IPS-15b (cell line): Measurements from ENCODE around the gene KDELR1.

ENCODE experiments used
- H3K27me3 ChIP-seq: one replicate; pipeline ENCODE4 v1.6.1; 2013; ENCODE audit warnings: low read length; ENCODE audit not compliant: control insufficient read depth, insufficient read depth
- H3K36me3 ChIP-seq: one replicate; pipeline ENCODE4 v1.6.1; 2013; ENCODE audit warnings: low read length; ENCODE audit not compliant: control insufficient read depth, insufficient read depth
- H3K4me1 ChIP-seq: one replicate; pipeline ENCODE4 v1.6.1; 2013; ENCODE audit warnings: mild to moderate bottlenecking, low read length; ENCODE audit not compliant: control insufficient read depth, insufficient read depth
- H3K4me3 ChIP-seq: one replicate; pipeline ENCODE4 v1.5.1; 2013; ENCODE audit warnings: low read depth, low read length
- H3K9ac ChIP-seq: one replicate; pipeline ENCODE4 v1.6.1; 2013; ENCODE audit warnings: low read depth, mild to moderate bottlenecking, low read length
- H3K9me3 ChIP-seq: one replicate; pipeline ENCODE4 v1.6.1; 2013; ENCODE audit warnings: mild to moderate bottlenecking, low read length; ENCODE audit not compliant: control insufficient read depth, insufficient read depth

KDELR1 gene

DNA sequence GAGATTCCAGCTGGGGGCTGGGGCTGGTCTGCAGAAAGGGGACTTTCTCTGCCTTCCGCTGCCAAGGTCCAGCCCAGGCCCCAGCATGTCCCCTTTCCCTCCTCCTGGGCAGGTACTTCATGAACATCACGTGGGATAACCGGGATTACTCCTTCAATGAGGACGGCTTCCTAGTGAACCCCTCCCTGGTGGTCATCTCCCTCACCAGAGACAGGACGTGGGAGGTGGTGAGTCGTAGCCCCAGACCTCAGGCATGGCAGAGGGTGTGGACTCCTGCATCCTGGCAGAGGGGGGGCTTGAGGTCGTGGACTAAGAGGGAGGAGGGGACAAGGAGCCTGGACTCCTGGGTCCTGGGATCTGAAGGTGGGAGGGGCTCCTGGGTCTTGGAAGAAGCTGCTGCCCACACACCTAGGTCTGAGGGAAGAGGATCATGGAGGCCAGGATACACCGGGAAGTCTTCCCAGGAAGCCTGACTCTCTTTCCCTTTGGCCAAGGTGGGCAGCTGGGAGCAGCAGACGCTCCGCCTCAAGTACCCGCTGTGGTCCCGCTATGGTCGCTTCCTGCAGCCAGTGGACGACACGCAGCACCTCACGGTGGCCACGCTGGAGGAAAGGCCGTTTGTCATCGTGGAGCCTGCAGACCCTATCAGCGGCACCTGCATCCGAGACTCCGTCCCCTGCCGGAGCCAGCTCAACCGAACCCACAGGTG is 22.7 kb upstream of the KDELR1 start:
- Histone ChIP-seq H3K4me3 (peak overlapping the region; percentile 43), H3K9ac (no peak overlapping the region), H3K4me1 (peaks cover 5% of the 10 kb centered on the region), H3K9me3 (no peaks in the 10 kb centered on the region), H3K36me3 (peaks cover 10% of the 10 kb centered on the region), H3K27me3 (no peaks in the 10 kb centered on the region)

DNA sequence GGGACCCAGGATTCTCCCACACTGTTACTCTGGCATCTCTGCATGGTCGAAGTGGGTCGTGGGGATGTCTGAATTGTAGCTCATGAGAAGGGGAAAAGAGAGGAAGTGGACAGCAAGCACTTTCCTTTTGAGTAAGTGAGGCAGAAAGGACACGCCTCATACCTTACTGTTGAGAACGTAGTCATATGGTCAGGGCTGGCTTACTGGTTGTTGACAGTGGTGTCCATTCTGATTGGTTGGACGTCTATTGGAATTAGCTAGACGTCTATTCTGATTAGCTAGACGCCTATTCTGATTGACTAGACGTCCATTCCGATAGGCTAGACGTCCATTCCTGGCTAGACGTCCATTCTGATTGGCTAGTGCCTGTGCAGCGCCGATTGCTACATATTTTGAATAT is 14.5 kb upstream of the KDELR1 start:
- no peak overlapping the region for H3K9ac ChIP-seq
- H3K9me3 ChIP-seq, result no peaks in the 10 kb centered on the region
- H3K27me3 ChIP-seq, result no peaks in the 10 kb centered on the region
- no peak overlapping the region for H3K4me3 ChIP-seq
- H3K36me3 ChIP-seq, result no peaks in the 10 kb centered on the region
- H3K4me1 ChIP-seq, result peaks cover 8% of the 10 kb centered on the region

DNA sequence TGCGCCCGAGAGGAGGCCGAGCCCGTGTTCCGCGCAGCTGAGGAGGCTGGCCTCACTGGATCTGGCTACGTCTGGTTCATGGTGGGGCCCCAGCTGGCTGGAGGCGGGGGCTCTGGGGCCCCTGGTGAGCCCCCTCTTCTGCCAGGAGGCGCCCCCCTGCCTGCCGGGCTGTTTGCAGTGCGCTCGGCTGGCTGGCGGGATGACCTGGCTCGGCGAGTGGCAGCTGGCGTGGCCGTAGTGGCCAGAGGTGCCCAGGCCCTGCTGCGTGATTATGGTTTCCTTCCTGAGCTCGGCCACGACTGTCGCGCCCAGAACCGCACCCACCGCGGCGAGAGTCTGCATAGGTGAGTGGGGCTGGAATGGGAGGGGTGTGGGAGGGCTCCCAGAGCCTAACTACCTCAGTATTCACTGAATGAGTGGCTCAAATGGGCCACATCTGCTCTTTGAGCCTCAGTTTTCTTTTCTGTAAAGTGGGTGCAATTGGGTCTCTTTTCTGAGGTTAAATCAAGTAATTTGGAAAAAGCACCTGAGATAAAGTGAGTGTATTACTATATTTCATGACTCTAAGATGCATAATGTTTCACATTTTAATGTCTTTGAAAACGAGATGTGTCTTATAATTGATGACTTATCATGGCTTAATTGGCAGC is 13.8 kb upstream of the KDELR1 start:
- Histone ChIP-seq H3K9me3 (no peaks in the 10 kb centered on the region), H3K36me3 (no peaks in the 10 kb centered on the region)

DNA sequence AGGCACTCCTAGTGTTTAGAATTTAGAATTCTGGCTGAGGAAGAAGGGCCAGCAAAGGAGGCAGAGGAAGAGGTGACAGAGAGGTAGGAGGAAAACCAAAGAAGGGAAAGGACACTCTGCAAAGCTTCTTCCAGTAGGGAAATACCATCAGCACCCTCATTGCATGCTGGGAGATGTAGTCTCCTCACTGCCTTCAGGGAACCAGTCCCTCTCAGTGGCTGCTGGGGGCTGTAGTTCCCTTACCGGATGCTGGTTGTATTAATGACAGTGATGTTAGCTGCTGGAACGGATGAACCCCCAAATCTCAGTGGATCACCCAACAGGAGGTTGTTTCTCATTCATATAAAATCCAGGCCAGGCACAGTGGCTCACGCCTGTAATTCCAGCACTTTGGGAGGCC is 12.3 kb upstream of the KDELR1 start:
- Histone ChIP-seq H3K9me3 (no peaks in the 10 kb centered on the region), H3K27me3 (no peaks in the 10 kb centered on the region), H3K36me3 (no peaks in the 10 kb centered on the region), H3K4me1 (peaks cover 8% of the 10 kb centered on the region), H3K4me3 (no peak overlapping the region), H3K9ac (no peak overlapping the region)

More for the DNA sequence above, 13.8 kb upstream of the KDELR1 start:
- H3K4me3 ChIP-seq, result no peak overlapping the region
- H3K27me3 ChIP-seq, result no peaks in the 10 kb centered on the region
- H3K4me1 ChIP-seq, result peaks cover 8% of the 10 kb centered on the region
- no peak overlapping the region for H3K9ac ChIP-seq

DNA sequence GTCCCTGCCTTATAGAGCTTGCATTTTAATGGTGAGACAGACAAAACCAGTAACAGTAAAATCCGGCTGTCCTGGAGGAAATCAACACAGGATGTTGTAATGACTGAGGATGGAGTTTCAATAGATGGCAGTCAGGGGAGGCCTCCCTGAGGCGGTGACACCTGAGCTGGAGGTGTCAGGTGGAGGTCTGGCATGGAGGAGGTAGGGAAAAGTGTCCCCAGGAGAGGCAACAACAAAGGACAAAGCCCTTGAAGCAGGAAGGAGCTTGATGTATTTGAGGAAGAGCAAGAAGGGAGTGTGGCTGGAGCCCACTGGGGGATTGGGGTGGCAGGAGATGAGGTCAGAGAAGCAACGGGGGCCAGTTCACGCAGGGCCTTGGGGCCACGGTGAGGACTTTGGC is 9.9 kb upstream of the KDELR1 start:
- peaks cover 18% of the 10 kb centered on the region for H3K27me3 ChIP-seq
- H3K36me3 ChIP-seq, result no peaks in the 10 kb centered on the region
- H3K4me3 ChIP-seq, result no peak overlapping the region
- H3K9me3 ChIP-seq, result no peaks in the 10 kb centered on the region
- no peak overlapping the region for H3K9ac ChIP-seq
- peaks cover 12% of the 10 kb centered on the region for H3K4me1 ChIP-seq

DNA sequence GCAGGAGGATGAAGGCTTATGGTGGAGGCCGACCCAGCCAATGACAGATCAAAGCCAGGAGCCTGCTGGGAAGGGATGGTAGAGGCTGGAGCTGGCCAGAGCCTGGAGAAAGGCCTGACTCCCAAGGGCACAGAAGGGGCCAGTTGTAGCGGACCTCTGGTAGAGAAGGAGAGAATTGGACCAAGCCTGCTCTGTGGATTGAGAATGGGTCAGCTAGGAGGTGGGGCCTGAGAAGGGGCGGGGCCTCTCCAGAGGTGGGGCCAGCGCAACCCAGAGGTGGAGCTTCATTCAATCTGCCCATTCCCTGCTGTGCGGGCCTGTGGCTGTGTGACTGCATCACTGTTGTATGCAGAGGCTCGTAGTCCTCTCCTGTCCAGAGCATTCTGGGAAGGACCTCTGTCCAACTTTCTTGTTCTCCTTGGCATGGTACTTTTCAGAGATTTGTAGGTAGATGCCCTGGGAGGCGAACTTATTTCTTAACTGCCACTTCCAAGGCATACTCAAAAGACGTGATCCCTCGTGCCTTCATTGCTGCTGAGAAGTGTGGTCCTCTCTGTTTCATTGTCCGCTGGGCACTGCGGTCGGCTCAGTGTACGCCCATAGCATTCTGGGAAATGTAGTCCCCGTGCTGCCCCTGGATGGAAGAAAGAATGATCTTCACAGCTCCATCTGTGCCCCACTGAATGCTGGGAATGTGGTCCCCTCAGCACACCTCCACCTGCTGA is 8.8 kb upstream of the KDELR1 start:
- Histone ChIP-seq H3K9me3 (no peaks in the 10 kb centered on the region), H3K27me3 (peaks cover 30% of the 10 kb centered on the region), H3K4me3 (peak overlapping the region; percentile 58), H3K36me3 (no peaks in the 10 kb centered on the region), H3K4me1 (peaks cover 12% of the 10 kb centered on the region), H3K9ac (no peak overlapping the region)

DNA sequence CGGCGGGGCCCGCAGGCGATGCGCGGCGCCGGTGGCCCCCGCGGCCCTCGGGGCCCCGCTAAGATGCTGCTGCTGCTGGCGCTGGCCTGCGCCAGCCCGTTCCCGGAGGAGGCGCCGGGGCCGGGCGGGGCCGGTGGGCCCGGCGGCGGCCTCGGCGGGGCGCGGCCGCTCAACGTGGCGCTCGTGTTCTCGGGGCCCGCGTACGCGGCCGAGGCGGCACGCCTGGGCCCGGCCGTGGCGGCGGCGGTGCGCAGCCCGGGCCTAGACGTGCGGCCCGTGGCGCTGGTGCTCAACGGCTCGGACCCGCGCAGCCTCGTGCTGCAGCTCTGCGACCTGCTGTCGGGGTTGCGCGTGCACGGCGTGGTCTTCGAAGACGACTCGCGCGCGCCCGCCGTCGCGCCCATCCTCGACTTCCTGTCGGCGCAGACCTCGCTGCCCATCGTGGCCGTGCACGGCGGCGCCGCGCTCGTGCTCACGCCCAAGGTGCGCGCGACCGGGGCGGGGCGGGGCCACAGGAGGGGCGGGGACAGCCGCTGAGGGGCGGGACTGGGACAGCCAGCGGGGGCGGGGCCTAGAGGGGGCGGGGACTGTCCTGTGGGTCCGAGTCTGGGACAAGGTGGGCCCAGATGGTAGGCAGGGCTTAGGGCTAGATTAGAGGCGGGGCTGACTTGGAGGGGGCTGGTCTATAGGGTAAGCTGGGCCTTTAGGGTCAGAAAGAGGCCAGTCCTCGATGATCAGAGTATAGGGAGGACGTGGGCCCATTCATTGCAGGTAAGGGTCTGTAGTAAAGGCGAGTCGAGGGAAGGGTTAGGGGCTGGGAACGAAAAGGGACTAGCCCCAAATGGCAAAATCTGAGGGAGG is 7.3 kb upstream of the KDELR1 start:
- peak overlapping the region; percentile 70 for H3K9ac ChIP-seq
- H3K4me1 ChIP-seq, result peaks cover 12% of the 10 kb centered on the region
- peak overlapping the region; percentile 95 for H3K4me3 ChIP-seq
- no peaks in the 10 kb centered on the region for H3K9me3 ChIP-seq
- H3K36me3 ChIP-seq, result no peaks in the 10 kb centered on the region
- H3K27me3 ChIP-seq, result peaks cover 42% of the 10 kb centered on the region

DNA sequence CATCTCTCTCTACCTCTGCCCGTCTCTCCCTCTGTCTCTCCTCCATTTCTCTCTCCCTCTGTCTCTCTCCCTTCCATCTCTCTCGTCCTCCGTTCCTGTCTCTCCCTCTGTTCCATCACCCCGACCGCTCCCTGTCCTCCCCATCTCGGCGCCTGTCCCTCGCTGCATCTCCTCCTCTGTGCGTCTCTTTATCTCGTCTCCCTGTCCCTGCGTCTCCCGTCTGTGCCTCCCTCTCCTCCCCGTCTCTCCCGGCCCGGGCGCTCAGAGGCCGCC is 6.7 kb upstream of the KDELR1 start:
- H3K9me3 ChIP-seq, result no peaks in the 10 kb centered on the region
- H3K9ac ChIP-seq, result no peak overlapping the region
- H3K4me1 ChIP-seq, result peaks cover 8% of the 10 kb centered on the region
- no peaks in the 10 kb centered on the region for H3K36me3 ChIP-seq
- peaks cover 42% of the 10 kb centered on the region for H3K27me3 ChIP-seq
- H3K4me3 ChIP-seq, result peak overlapping the region; percentile 77

DNA sequence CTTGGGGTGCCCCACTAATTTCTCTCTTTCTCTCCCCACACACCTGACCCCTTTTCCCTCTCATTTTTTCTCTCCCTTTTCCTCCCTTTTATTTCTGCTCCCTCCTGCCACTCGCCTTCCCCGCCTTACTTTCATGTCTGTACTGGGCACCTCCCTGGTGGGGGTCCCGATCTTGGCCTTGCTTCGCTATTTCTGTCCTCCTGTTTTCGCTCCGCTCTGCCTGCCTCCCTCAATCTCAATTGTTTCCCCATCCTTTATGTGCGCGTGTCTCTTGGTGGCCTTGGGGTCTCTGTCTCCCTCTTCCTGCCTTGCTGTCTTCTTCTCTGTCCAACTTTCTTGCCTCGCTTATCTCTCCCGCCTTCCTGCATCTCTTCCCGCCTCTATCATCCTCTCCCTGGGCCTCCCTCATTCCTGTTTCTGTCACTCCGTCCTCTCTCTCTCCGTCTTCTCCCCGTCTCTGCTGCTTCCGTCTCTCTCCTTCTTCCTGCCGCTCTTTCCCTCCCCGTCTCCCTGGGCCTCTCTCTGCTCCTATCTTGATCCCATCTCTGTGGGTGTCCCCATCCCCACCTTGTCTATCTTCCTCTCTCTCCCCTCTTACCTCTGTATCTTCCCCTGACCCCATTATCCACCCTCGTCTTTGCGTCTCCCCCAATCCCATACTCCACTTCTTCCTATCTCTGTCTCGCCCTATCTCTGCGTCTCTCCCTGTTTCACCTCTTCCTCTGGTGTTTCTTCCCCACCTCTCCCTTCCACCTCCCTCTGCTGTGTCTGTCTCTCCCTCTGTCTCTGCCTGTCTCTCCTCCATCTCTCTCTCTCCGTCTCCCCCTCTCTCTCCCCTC is 6.1 kb upstream of the KDELR1 start:
- Histone ChIP-seq H3K9ac (no peak overlapping the region), H3K4me1 (peaks cover 8% of the 10 kb centered on the region), H3K9me3 (no peaks in the 10 kb centered on the region), H3K4me3 (peak overlapping the region; percentile 77), H3K36me3 (no peaks in the 10 kb centered on the region), H3K27me3 (peaks cover 45% of the 10 kb centered on the region)

DNA sequence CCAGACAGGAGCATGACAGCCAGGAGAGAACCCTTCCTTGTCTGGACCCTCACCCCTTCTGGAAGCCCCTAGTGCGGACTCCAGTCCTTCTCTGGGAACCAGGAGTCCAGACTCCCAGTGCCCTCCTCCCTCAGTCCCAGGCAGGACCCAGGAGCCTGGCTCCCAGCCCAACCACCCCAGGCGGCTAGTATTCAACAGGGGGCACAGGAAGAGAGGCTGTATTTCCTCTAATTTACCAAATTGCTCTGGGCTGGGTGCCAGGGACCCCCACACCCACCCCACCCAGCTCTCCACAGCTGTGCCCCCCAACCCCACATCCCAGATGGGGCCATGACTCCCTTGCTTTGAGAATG is 5.4 kb upstream of the KDELR1 start:
- peaks cover 45% of the 10 kb centered on the region for H3K27me3 ChIP-seq

More for the DNA sequence above, 5.4 kb upstream of the KDELR1 start:
- Histone ChIP-seq H3K4me3 (no peak overlapping the region), H3K36me3 (no peaks in the 10 kb centered on the region), H3K4me1 (peaks cover 8% of the 10 kb centered on the region), H3K9ac (no peak overlapping the region), H3K9me3 (no peaks in the 10 kb centered on the region)
